Measurements from ENCODE around the gene AQP2.

The AQP2 gene

DNA sequence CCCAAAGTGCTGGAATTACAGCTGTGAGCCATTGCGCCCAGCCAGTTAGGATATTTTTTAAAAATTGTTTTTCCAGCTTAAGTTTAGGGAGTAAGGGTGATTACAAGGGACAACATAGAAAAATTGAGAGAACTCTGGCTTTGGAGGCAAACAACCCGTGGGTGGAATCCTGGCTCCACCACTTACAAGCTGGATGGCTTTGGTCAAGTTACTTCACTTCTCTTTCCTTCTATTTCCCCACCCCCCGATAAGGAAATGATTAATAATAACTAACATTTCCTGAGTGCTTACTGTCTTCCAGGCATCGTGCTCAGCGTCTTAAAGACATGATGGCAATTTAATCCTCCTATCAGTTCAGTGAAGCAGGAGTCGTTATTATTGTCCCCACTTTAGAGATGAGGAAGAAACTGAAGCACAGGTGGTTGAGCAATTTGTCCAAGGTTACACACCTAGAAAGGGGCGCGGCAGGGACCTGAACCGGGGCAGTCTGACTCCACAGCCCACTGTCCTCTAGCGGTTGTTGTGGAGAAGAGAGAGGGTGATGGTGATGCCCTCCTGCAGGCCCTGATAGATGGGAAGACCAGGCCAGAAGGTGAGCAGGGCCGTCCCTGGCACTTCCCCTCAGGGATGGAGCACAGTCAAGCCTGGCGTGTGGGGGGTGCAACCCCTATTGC lies 30.2 kb upstream of the AQP2 start:
- no peak for DNase-seq (ENCODE audit: low read depth)

DNA sequence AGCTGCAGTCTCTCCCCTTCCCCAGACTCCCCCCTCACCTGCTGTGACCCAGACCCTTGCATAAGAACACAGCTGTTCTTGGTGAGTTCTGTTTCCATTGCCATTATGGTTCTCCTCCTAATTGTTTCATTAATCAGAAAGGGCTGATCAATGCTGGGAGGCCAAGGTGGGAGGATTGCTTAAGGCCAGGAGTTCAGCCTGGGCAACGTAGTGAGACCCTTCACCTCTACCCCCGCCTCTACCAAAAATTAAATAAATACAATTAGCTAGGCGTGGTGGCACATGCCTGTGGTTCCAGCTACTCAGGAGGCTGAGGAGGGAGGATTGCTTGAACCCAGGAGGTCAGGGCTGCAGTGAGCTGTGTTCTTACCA lies 29.6 kb upstream of the AQP2 start:
- no peak for DNase-seq (ENCODE audit: low read depth)

DNA sequence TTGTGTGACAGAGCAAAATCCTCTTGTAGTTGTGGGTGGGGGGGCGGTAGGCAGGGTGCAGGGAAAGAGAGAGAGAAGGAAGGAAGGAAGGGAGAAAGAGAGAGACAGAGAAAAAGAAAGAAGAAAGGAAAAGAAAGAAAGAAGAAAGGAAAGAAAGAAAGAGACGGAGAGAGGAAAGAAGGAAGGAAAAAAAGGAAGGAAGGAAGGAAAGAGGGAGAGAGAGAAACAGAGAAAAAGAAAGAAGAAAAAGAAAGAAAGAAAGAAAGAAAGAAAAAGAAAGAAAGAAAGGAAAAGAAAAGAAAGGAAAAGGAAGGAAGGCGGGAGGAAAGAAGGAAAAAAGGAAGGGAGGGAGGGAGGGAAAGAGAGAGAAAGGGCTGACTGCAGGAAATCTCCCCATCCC lies 29.2 kb upstream of the AQP2 start:
- no peak for DNase-seq (ENCODE audit: low read depth)

DNA sequence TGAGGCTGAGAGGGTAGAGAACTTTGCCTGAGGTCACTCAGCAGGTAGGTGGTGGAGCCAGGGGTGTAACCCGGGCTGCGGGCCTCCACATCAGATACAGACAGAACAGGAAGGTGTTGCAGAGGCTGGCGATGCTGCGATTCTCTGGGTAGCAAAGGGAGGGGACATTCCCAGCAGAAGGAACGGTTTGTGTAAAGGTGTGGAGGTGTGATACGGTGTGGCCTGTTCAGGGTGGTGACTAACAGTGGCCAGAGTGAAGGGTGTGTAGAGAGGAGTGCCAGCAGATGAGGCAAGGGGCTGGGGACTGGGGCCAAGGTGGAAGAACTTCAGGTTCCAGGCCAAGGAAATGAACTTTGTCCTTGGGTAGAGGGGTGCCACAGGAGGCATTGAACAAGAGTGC lies 28.6 kb upstream of the AQP2 start:
- no peak for DNase-seq (ENCODE audit: low read depth)

DNA sequence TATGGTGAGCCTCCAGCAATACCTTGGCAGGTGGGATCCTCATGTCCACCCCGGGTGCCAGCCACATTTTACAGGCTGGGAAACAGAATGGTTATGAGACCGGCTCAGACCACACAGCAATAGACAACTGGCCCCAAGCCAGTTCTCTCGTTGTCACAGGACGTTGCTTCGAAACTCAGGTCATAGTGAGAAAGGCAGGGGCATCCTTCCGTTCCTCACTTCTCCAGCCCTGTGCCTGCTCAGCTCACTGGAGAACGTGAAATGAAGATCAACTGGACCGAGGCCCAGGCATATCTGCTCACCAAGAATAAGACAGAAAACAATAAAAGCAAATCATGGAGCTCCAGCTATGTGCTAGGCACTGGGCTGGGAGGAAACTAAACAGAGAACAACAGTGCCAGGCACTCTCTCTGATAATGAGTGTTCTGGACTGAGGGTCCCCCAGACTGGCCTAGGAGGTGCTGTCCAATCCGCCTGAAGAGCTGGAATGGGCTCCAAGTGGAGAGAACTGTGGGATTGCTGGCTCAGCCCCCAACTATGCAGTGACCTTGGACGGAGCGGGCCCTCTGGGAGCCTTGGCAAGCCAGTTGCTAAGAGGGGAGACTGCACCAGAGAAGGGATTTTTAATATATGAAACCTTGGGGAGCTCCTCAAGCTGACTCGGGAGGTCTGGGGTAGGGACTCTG lies 28.0 kb upstream of the AQP2 start:
- no peak for DNase-seq (ENCODE audit: low read depth)

DNA sequence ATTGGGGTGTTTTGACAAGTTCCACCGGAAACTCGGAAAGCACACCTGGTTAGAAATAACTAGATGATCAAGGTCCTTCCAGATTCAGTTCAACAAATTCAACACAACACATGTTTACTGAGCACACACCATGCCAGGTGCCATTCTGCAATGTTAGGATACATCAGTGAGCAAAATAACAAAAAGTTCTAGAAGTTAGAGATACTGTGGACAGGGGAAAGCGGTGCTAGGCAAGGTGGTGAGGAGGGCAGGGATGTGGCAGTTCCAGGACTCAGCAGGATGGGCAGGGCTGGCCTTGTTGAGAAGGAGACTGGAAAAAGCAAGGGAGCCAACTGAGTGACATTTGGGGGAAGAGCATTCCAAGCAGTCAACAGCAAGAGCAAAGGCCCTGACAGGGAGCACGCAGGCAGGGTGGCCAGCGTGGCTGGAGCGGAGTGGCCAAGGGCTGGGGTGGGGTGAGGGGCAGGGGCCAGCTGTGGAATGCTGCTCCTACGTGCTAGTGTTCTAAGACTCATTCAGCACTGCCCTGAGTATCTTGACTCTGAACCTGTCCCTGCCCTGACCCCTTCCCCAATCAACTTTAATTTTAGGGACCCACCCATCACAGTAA lies 27.4 kb upstream of the AQP2 start:
- no peak for DNase-seq (ENCODE audit: low read depth)

DNA sequence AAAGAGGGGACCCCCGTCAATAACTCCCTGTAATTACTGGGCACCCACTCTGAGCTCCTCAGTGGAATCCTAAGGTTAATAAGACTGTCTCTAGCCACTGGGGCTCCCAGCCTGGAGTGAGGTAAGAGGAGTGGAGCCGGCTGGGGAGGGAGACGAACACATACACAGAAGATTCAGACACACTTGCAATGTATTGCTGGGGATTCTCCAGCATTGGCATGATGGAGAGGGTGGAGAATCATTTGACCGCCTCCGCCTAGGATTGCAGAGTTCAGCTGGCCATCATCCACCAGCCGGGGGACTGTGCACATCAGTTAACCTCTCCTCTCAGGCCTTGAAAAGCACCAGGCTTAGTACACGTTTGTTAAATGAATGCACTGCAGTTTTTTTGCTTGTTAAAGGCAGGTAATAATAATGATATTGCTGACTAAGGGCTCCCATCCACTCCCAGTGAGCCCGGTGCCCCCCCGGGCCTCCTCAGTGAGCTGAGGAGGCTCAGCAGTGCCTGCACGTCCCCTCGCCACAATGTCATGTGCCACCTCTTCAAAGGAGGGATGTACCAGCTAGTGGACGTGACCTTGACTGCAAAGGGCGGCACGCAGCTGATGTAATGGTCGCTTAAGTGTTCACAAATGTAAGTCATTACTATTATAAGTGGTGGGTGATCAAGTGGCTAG lies 26.5 kb upstream of the AQP2 start:
- no peak for DNase-seq (ENCODE audit: low read depth)

DNA sequence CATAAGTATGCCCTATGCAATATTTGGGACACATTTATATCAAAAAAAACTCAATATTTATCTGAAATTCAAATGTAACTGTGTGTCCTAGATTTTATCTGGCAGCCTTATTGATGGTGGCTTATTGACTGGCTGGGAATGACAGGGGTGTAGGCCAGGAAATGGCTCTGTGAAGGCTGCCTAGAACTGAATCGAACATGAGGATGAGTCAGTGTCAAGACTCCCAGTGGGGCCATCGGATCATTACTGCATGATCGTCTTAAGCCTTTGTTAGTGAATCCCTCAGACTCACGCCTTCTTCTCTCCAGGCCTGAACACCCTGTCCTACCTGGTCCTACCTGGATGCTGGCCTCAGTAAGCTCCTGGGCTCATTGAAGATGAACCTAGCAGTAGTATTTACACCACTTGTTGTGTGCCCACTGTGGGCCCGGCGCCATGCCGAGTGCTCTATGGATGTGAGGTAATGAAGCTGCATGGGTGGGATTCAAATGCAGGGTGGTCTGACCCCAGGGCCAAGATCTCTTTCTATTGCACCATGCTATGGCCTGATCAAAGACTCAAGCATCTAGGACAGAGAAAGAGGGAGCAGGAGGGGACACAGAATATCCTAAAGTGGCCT lies 25.8 kb upstream of the AQP2 start:
- no peak for DNase-seq (ENCODE audit: low read depth)

DNA sequence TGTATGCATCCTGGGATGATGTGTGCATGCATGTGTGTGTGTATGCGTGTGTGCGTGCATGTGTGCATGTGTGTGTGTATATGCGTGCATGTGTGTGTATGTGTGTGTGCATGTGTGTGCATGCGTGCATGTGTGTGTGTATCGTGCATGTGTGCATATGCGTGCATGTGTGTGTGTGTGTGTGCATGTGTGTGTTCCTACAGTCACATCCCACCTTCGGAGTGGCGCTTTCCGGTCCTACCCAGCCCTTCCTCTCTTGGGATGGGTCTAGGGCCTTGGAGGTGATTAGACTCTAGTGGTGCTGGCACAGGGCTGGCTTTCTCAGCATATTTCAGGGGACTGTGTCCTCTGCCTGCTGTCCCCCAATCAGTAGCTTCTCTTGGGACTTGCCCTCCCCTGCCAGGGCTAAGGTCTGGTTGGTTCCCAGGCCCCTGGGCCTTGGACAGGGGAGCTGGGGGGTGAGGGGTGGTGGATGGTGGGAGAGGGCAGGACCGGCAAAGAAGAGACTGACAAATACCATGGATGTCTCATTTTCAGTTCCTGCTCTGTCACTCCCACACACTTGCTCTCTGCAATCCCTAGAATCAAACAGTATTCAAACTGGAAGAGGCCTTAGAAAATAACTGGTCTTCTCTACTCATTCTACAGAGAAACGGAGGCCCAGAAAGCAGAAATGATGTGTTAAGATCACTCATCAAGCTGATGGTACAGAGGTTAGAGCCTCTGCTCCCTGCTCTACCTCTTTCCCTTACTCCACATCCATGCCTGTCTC lies 24.9 kb upstream of the AQP2 start:
- DNase-seq (ENCODE audit: low read depth), result no peak

DNA sequence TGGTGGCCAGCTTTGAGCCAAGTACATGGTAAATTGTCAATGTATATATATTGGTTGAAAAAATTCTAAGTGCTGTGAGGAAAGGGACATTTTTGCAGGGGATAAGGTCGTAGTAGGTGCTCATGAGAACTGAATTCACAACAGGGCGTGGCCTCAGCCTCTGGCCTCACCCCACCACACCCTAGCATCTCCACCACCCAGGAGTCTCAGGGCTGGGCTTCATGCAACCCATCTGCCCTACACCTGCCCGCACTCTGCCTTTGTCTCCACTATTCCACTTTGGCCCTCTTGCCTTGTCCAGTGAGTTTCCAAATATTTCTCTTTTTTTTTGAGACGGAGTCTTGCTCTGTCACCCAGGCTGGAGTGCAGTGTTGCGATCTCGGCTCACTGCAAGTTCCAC lies 22.1 kb upstream of the AQP2 start:
- DNase-seq (ENCODE audit: low read depth), result no peak

DNA sequence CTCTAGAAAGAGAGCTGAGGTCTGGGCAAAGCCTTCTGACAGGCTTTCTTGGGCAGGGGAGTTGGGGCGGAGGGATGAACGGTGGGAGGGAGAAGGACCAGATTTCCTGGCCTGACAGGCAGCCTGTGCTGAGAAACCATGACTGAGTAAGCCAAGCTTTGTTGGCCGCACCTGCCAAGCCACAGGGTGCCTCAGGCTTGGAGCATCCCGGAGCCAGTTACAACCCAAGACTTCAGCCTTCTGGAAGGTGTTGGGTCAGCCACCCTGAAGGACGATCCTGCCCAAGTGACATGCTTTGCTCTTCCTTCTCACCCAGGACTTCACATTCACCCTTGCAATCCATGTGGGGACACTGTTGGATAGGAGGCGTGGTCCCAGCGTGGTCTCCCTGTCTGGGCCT lies 21.0 kb upstream of the AQP2 start:
- DNase-seq (ENCODE audit: low read depth), result no peak

DNA sequence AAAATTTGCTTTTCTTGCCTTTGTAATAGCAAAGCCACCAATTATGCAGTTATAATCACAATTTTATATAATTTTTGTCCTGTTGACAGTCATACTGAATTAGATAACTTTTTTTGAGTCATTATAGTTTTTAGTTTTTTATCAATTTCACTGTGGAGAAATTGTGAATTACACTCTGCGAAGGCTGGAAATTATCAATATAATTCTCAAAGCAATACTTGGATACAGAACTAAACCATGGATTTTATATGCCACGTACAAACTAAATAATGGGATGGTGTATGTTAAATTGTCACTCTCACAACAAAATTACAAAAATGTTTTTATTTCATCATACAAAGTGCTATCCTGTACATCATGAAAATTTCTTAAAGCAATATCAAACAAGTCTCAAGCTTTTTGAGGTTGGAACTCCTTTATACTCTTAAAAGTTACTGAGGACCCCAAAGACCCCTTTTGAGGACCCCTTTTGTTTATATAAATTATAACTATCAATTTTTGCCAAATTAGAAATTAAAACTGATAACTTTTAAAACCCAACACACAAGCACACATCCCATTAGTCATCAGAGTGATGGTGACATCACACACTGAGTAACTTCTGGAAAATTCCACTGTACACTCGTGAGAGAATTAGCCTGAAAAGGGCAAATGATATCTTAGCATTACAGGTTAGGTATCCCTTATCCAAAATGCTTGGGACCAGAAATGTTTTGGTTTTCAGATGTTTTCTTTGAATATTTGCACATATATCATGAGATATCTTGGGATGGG lies 19.8 kb upstream of the AQP2 start:
- peak; percentile 21 for DNase-seq (ENCODE audit: low read depth)

DNA sequence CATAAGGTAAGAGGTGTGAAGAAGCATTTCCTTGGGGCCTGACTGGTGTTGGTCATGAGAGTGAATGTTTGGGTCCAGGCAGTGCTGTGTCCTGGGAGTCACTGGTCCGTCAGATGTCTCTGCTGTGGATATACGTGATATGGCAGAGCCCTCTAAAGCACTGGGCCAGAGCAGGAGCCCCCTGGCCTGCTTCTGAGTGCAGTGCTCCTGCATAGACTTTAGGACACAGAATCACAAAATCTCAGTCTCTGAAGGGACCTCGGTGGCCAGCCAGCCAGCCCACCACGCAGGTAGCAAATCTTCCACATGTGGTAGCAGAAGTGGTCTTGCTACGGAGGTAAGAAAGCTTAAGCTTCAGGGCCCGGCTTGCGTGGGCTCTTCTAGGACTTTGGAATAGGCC lies 18.5 kb upstream of the AQP2 start:
- no peak for DNase-seq (ENCODE audit: low read depth)

DNA sequence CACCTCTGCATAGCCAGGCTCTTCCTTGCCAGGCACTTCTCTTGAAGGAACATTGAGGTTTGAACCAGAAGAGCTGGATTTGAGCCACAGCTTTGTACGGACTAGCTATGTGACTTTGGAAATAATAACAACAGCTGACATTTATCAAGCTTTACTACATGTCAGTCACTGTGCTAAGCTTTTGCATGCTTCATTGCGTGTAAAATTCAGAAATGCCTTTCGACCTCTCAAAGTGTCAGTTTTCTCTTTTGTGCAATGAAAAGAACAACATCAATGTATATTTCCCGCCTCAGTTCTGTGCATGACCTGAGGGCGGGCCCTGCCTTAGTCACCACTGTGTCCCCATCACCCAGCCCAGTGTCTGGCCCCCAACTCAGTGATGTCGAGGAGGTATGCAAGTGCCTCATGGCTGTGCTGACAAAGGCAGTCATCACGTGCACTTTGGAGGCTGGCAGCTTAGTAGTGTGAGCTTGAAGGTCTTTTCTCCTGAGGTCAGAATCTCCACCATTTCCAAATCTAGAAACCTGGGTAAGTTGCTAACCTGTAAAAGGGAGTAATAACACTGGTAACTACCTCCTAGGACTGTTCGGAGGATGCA lies 17.9 kb upstream of the AQP2 start:
- DNase-seq (ENCODE audit: low read depth), result no peak

DNA sequence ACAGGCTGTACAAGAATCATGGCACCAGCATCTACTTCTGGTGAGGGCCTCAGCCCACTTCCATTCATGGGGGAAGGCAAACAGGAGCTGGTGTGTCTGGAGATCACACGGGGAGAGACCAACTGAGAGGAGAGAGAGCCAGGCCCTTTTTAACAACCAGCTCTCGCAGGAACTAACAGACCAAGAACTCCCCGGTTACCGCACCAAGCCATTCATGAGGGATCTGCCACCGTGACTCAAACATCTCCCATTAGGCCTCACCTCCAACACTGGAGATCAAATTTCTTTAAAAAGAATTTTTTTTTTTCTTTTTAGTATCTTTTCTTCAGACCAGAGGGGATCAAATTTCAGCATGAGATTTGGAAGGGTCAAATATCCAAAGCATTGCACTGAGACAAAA lies 16.7 kb upstream of the AQP2 start:
- no peak for DNase-seq (ENCODE audit: low read depth)

DNA sequence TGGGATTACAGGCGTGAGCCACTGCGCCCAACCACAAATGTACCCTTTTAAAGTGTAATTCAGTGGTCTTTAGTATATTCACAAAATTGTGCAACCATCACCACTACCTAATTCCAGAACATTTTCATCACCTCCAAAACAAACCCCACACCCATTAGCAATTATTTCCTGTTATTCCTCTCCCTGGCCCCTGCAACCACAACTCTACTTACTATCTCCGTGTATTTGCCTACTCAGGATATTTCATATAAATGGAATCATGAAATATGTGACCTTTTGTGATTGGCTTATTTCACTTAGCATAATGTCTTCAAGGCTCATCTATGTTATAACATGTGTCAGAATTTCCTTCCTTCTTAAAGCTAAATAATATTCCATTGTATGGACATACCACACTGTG lies 16.0 kb upstream of the AQP2 start:
- no peak for DNase-seq (ENCODE audit: low read depth)

DNA sequence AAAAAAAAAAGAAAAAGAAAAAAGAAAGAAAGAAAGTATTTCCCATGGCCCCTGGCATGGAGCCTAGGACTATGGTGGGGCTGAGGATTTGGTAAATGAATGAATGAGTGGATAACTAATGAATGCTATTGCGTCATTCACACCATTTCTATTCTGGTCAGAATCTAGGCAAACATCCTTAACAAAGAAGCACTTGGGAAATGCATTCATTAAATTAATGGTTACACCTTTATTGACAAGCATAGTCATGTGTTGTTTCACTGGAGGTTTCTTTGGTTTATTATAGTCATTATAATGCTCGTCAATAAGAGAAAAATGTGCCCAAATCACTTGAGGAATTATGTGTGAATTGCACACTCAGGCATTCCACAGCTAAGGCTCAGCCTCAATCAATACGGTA lies 13.6 kb upstream of the AQP2 start:
- no peak for DNase-seq (ENCODE audit: low read depth)

DNA sequence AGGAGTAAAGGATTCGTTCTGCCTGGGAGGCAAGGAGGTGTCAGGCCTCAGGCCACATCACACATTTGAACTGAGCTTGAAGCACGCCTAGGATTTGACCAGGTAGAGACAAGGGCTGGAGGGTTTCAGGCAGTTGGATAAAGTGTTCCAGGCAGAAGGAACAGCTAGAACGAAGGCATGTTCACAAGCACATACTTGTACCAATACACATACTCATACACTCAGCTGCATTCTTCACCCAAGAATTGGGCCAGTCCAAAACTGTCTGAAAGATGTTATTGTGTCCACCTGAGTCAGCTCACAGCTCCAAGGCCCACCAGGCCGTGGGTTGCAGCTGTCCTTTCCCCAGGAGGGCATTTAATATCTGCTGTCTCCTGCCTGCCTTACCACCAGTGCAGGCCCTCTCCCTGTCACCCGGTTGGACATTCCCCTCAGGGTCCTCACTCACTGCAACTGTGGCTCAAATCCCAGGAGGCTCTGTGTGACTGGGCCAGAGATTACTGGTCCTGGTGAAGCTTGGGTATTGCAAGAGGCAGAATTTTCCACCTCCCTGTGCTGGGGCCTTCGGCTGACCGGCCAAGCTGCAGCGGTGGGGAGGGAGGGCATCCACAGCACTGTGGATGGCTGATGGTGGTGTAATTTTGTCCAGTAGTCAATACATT lies 12.8 kb upstream of the AQP2 start:
- no peak for DNase-seq (ENCODE audit: low read depth)

DNA sequence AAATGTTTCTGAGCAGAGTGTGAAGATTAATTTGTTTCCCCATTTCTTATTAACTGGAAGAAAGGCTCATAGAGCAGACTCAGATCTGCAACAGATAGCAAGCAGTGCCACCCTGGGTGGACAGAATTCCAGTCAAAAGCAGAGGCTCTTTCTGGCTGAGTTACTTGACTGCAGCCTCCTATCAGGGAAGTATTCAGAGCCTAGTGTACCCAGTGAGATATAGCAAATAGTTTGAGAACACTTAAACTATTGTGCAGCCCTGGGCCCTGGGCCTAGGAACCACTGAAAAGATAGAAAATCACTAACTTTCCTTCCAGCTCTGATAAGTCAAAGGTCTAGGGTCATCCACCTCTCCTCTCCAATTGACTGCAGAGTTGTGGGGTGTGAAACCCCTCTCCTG lies 11.2 kb upstream of the AQP2 start:
- no peak for DNase-seq (ENCODE audit: low read depth)

DNA sequence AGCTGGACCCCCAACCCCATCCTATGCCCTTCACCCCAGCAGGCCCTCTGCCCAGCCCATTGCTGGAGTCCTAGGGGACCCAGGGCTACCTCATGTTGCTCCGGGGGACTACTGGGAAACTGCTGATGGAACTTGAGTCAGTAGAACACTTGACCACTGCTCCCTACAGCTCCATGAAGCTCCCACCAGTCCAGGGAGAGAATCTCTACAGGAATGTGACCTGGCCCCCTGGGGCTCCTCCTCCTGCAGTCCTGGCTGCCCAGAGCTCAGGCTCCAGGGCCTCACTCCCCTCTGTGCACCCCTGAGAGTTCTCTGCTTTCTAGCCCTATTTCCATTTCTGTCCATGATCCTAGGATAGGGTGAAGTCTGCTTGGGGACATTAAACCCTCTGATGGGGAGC lies 10.8 kb upstream of the AQP2 start:
- no peak for DNase-seq (ENCODE audit: low read depth)

Measured in GM04504 (cell line).